ENCODE measurements around the gene SPATA31C1.

DNA sequence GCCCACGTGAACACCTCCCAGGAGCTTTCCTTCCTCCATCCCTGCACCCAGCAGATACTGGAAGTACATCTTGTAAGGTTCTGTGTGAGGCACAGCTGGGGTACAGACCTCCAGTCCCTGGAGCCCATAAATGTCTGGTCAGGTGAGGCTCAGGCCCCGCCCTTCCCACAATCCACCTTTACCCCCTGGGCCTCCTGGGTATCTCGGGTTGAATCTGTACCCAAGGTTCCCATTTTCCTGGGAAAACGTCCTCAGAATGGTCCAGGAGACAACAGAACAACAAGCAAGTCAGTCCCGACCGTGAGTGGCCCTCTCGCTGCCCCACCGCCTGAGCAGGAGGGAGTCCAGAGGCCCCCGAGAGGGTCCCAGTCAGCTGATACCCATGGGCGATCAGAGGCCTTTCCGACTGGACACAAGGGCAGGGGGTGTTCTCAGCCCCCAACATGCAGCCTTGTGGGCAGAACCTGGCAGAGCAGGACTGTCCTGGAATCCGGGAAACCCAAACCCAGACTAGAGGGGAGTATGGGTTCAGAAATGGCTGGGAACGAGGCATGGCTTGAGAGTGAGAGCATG lies 30.7 kb upstream of the SPATA31C1 start:
- TF ChIP-seq POLR2A (IDR thresholded peaks at IDR 0.05) (no peak), POLR2AphosphoS5 (IDR thresholded peaks at IDR 0.05) (no peak), EP300 (IDR thresholded peaks at IDR 0.05) (no peak)
- TF ChIP-seq, protein P1, sequence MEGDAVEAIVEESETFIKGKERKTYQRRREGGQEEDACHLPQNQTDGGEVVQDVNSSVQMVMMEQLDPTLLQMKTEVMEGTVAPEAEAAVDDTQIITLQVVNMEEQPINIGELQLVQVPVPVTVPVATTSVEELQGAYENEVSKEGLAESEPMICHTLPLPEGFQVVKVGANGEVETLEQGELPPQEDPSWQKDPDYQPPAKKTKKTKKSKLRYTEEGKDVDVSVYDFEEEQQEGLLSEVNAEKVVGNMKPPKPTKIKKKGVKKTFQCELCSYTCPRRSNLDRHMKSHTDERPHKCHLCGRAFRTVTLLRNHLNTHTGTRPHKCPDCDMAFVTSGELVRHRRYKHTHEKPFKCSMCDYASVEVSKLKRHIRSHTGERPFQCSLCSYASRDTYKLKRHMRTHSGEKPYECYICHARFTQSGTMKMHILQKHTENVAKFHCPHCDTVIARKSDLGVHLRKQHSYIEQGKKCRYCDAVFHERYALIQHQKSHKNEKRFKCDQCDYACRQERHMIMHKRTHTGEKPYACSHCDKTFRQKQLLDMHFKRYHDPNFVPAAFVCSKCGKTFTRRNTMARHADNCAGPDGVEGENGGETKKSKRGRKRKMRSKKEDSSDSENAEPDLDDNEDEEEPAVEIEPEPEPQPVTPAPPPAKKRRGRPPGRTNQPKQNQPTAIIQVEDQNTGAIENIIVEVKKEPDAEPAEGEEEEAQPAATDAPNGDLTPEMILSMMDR (IDR thresholded peaks at IDR 0.05) = no peak

Data from upper lobe of left lung (tissue), 4 donors.